HEK293 (cell line): Measurements from ENCODE around the gene GALNT9.

ENCODE experiments used
- ZIC2 ChIP-seq: fragments of 450-650 bp; formaldehyde crosslinking; IDR thresholded peaks from 2 replicates; pipeline ENCODE4 v1.5.1; 2016; ENCODE audit warnings: missing biosample characterization, missing genetic modification characterization
- ZNF133 ChIP-seq: fragments of 450-650 bp; formaldehyde crosslinking; IDR thresholded peaks from 2 replicates; pipeline ENCODE4 v1.5.1; 2016; ENCODE audit warnings: missing biosample characterization, missing genetic modification characterization
- ZNF510 ChIP-seq: fragments of 450-650 bp; formaldehyde crosslinking; IDR thresholded peaks from 2 replicates; pipeline ENCODE4 v1.5.1; 2018; ENCODE audit warnings: mild to moderate bottlenecking, missing genetic modification characterization, missing biosample characterization; ENCODE audit not compliant: insufficient replicate concordance
- ZNF549 ChIP-seq: fragments of 450-650 bp; IDR thresholded peaks from 2 replicates; pipeline ENCODE4 v1.5.1; 2018; ENCODE audit warnings: missing biosample characterization, missing genetic modification characterization, mild to moderate bottlenecking, inconsistent platforms, moderate library complexity
- ZNF707 ChIP-seq: fragments of 450-650 bp; formaldehyde crosslinking; IDR thresholded peaks from 2 replicates; pipeline ENCODE4 v1.5.1; 2016; ENCODE audit warnings: missing biosample characterization, missing genetic modification characterization
- ZNF830 ChIP-seq: fragments of 450-650 bp; IDR thresholded peaks from 2 replicates; pipeline ENCODE4 v1.5.0; 2018; ENCODE audit warnings: missing biosample characterization, missing genetic modification characterization, low read depth, mild to moderate bottlenecking, moderate library complexity
- TF ChIP-seq, protein P1 (sequence below): fragments of 450-650 bp; formaldehyde crosslinking; IDR thresholded peaks from 2 replicates; pipeline ENCODE4 v1.5.1; 2016; ENCODE audit warnings: missing biosample characterization, missing genetic modification characterization
- TF ChIP-seq, protein P2 (sequence below): IDR thresholded peaks from 2 replicates; pipeline ENCODE4 v1.6.1; 2011; ENCODE audit warnings: mild to moderate bottlenecking, low read depth, low read length, borderline replicate concordance
- TF ChIP-seq, protein P3 (sequence below): fragments of 450-650 bp; formaldehyde crosslinking; conservative IDR thresholded peaks from 2 replicates; pipeline ENCODE4 v1.5.1; 2016; ENCODE audit warnings: low read depth, missing biosample characterization, missing genetic modification characterization

DNA sequence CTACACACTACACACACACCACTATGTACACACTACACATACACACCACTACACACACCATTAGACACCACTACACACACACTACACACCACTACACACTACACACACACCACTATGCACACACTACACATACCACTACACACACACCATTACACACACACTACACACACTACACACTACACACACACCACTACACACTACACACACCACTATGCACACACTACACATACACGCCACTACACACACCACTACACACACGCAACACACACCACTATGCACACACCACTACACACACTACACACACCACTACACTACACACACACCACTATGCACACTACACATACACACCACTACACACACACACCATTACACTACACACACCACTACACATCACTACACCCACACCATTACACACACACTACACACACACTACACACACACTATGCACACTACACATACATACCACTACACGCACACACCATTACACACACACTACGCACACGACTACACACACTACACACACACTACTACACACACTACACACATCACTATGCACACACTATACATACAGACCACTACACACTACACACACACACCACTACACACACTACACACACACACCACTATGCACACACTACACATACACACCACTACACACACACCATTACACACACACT, 171.5 kb downstream of the GALNT9 start:
- TF ChIP-seq ZNF549 (no peak), ZNF133 (peak; percentile 4; the same call in 1 of the 2 replicates), ZNF830 (tag by site-specific recombination) (no peak), ZIC2 (tag by site-specific recombination) (no peak), ZNF510 (tag by site-specific recombination) (no peak), ZNF707 (tag by site-specific recombination) (no peak)
- TF ChIP-seq, protein P1, sequence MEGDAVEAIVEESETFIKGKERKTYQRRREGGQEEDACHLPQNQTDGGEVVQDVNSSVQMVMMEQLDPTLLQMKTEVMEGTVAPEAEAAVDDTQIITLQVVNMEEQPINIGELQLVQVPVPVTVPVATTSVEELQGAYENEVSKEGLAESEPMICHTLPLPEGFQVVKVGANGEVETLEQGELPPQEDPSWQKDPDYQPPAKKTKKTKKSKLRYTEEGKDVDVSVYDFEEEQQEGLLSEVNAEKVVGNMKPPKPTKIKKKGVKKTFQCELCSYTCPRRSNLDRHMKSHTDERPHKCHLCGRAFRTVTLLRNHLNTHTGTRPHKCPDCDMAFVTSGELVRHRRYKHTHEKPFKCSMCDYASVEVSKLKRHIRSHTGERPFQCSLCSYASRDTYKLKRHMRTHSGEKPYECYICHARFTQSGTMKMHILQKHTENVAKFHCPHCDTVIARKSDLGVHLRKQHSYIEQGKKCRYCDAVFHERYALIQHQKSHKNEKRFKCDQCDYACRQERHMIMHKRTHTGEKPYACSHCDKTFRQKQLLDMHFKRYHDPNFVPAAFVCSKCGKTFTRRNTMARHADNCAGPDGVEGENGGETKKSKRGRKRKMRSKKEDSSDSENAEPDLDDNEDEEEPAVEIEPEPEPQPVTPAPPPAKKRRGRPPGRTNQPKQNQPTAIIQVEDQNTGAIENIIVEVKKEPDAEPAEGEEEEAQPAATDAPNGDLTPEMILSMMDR (tag by site-specific recombination) = no peak
- TF ChIP-seq, protein P2, sequence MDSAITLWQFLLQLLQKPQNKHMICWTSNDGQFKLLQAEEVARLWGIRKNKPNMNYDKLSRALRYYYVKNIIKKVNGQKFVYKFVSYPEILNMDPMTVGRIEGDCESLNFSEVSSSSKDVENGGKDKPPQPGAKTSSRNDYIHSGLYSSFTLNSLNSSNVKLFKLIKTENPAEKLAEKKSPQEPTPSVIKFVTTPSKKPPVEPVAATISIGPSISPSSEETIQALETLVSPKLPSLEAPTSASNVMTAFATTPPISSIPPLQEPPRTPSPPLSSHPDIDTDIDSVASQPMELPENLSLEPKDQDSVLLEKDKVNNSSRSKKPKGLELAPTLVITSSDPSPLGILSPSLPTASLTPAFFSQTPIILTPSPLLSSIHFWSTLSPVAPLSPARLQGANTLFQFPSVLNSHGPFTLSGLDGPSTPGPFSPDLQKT = no peak
- TF ChIP-seq, protein P3, sequence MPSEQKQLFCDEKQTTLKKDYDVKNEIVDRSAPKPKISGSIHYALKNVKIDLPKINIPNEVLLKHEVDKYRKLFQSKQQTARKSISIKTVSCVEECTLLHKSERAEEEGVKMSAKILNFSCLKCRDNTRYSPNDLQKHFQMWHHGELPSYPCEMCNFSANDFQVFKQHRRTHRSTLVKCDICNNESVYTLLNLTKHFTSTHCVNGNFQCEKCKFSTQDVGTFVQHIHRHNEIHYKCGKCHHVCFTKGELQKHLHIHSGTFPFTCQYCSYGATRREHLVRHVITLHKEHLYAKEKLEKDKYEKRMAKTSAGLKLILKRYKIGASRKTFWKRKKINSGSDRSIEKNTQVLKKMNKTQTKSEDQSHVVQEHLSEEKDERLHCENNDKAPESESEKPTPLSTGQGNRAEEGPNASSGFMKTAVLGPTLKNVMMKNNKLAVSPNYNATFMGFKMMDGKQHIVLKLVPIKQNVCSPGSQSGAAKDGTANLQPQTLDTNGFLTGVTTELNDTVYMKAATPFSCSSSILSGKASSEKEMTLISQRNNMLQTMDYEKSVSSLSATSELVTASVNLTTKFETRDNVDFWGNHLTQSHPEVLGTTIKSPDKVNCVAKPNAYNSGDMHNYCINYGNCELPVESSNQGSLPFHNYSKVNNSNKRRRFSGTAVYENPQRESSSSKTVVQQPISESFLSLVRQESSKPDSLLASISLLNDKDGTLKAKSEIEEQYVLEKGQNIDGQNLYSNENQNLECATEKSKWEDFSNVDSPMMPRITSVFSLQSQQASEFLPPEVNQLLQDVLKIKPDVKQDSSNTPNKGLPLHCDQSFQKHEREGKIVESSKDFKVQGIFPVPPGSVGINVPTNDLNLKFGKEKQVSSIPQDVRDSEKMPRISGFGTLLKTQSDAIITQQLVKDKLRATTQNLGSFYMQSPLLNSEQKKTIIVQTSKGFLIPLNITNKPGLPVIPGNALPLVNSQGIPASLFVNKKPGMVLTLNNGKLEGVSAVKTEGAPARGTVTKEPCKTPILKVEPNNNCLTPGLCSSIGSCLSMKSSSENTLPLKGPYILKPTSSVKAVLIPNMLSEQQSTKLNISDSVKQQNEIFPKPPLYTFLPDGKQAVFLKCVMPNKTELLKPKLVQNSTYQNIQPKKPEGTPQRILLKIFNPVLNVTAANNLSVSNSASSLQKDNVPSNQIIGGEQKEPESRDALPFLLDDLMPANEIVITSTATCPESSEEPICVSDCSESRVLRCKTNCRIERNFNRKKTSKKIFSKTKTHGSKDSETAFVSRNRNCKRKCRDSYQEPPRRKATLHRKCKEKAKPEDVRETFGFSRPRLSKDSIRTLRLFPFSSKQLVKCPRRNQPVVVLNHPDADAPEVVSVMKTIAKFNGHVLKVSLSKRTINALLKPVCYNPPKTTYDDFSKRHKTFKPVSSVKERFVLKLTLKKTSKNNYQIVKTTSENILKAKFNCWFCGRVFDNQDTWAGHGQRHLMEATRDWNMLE (tag by site-specific recombination) = no peak
